ENCODE data around the gene JPH4. TPM values are rescaled to one million over a fixed set of nuclear protein-coding genes. Genes with fewer than 3 reads are reported as not detected.

JPH4 gene
- total RNA-seq, 1 experiment from 2014 or later: 50.1 TPM

DNA sequence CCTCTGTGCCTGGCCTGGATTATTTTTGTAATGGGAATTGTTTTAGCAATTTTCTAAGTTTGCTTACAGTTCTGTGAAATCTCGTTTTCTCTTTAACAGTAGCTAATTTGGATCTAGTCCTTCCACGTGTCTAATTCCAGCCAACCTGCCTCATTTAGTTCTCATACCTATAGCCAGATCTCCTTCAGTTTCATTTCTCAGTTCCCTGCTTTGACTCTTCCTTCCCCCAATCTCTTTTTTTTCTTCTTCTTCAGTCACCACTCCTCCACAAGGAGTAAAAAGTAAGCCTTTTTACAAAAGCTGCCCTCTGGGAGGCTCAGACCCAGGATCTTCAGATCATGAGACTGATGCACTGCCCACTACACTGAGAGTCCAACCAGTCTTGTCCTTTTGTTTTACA is 21.1 kb downstream of the JPH4 start:
- ATAC-seq (no peak), DNase-seq (ENCODE audit: low spot score) (no peak)
- H3K4me3 Mint-ChIP-seq: peak overlapping the region; percentile 86
- no peaks in the 10 kb centered on the region; the same call in 1 of the 2 replicates for H3K27me3 Mint-ChIP-seq (ENCODE audit: low read depth)
- no peaks in the 10 kb centered on the region for H3K9me3 Mint-ChIP-seq
- CTCF ChIA-PET: interaction anchor here (0.6 to 8.7 kb wide), 10 partner anchors 9 to 101 kb away, joined by 3 to 377 read pairs (median 14); no protein-coding TSS in a partner anchor
- H3K27ac Mint-ChIP-seq: peak overlapping the region; percentile 79
- TF ChIP-seq ESRRA (CRISPR knock-in tag; IDR thresholded peaks at IDR 0.05; ENCODE audit: borderline replicate concordance) (no peak), ZBTB21 (CRISPR knock-in tag; IDR thresholded peaks at IDR 0.05; ENCODE audit: borderline replicate concordance) (no peak), TEAD1 (CRISPR knock-in tag; IDR thresholded peaks at IDR 0.05) (no peak), SMAD4 (CRISPR knock-in tag; IDR thresholded peaks at IDR 0.05) (no peak), NR1H2 (CRISPR knock-in tag; IDR thresholded peaks at IDR 0.05) (no peak), GRHL2 (CRISPR knock-in tag; IDR thresholded peaks at IDR 0.05; ENCODE audit: insufficient replicate concordance, severe bottlenecking) (no peak), FOXJ3 (CRISPR knock-in tag; IDR thresholded peaks at IDR 0.05; ENCODE audit: borderline replicate concordance) (no peak)
- TF ChIP-seq, protein P1, sequence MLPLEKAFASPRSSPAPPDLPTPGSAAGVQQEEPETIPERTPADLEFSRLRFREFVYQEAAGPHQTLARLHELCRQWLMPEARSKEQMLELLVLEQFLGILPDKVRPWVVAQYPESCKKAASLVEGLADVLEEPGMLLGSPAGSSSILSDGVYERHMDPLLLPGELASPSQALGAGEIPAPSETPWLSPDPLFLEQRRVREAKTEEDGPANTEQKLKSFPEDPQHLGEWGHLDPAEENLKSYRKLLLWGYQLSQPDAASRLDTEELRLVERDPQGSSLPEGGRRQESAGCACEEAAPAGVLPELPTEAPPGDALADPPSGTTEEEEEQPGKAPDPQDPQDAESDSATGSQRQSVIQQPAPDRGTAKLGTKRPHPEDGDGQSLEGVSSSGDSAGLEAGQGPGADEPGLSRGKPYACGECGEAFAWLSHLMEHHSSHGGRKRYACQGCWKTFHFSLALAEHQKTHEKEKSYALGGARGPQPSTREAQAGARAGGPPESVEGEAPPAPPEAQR (CRISPR knock-in tag; IDR thresholded peaks at IDR 0.05): no peak
- TF ChIP-seq, protein P2, sequence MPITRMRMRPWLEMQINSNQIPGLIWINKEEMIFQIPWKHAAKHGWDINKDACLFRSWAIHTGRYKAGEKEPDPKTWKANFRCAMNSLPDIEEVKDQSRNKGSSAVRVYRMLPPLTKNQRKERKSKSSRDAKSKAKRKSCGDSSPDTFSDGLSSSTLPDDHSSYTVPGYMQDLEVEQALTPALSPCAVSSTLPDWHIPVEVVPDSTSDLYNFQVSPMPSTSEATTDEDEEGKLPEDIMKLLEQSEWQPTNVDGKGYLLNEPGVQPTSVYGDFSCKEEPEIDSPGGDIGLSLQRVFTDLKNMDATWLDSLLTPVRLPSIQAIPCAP (CRISPR knock-in tag; IDR thresholded peaks at IDR 0.05): no peak
- POLR2A ChIA-PET: interaction anchor here (0.8 to 9.0 kb wide), 4 partner anchors 9 to 75 kb away, joined by 3 to 102 read pairs (median 4); no protein-coding TSS in a partner anchor
- peaks cover 48% of the 10 kb centered on the region for H3K4me1 Mint-ChIP-seq
- peaks cover 21% of the 10 kb centered on the region for H3K36me3 Mint-ChIP-seq

DNA sequence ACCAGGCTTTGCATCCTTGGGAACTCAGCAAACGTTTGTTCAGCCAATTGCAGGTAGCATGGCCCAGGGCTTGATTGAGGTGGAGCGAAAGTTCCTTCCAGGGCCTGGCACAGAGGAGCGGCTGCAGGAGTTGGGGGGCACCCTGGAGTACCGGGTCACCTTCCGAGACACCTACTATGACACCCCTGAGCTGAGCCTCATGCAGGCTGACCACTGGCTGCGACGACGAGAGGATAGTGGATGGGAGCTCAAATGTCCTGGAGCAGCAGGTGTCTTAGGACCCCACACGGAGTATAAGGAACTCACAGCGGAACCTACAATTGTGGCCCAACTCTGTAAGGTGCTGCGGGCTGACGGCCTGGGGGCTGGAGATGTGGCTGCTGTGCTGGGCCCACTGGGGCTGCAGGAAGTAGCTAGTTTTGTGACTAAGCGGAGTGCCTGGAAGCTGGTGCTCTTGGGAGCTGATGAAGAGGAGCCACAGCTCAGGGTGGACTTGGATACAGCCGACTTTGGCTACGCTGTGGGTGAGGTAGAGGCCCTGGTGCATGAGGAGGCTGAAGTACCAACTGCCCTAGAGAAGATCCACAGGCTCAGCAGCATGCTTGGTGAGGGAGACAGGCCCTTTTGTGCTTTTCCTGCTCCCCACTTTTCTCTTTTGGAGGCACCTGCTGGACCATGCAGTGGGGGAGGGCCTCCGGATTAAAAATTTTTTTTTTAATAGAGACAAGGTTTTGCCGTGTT is 21.7 kb downstream of the JPH4 start:
- ChIA-PET POLR2A (interaction anchor here (0.8 to 9.0 kb wide), 3 partner anchors 8 to 75 kb away, joined by 3 to 102 read pairs (median 4); no protein-coding TSS in a partner anchor), CTCF (interaction anchor here (0.6 to 8.7 kb wide), 8 partner anchors 10 to 100 kb away, joined by 3 to 377 read pairs (median 23); partner anchors contain the start of gene AP1G2)
- H3K27ac Mint-ChIP-seq: peak overlapping the region; percentile 82
- peaks cover 21% of the 10 kb centered on the region for H3K36me3 Mint-ChIP-seq
- peaks cover 45% of the 10 kb centered on the region for H3K4me1 Mint-ChIP-seq
- ATAC-seq (no peak), DNase-seq (ENCODE audit: low spot score) (no peak)
- peak overlapping the region; percentile 86 for H3K4me3 Mint-ChIP-seq
- TF ChIP-seq, protein P3, sequence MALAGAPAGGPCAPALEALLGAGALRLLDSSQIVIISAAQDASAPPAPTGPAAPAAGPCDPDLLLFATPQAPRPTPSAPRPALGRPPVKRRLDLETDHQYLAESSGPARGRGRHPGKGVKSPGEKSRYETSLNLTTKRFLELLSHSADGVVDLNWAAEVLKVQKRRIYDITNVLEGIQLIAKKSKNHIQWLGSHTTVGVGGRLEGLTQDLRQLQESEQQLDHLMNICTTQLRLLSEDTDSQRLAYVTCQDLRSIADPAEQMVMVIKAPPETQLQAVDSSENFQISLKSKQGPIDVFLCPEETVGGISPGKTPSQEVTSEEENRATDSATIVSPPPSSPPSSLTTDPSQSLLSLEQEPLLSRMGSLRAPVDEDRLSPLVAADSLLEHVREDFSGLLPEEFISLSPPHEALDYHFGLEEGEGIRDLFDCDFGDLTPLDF (CRISPR knock-in tag; IDR thresholded peaks at IDR 0.05): no peak
- TF ChIP-seq IRF2 (CRISPR knock-in tag; IDR thresholded peaks at IDR 0.05; ENCODE audit: borderline replicate concordance, low read depth) (no peak), SOX15 (CRISPR knock-in tag; IDR thresholded peaks at IDR 0.05) (no peak), GRHL2 (CRISPR knock-in tag; IDR thresholded peaks at IDR 0.05; ENCODE audit: insufficient replicate concordance, severe bottlenecking) (no peak), SMAD4 (CRISPR knock-in tag; IDR thresholded peaks at IDR 0.05) (no peak), ZNF219 (CRISPR knock-in tag; IDR thresholded peaks at IDR 0.05; ENCODE audit: borderline replicate concordance) (no peak), RORB (CRISPR knock-in tag; IDR thresholded peaks at IDR 0.05) (no peak), TEAD4 (CRISPR knock-in tag; IDR thresholded peaks at IDR 0.05) (no peak), ZNF232 (CRISPR knock-in tag; IDR thresholded peaks at IDR 0.05) (no peak)
- TF ChIP-seq, protein P4, sequence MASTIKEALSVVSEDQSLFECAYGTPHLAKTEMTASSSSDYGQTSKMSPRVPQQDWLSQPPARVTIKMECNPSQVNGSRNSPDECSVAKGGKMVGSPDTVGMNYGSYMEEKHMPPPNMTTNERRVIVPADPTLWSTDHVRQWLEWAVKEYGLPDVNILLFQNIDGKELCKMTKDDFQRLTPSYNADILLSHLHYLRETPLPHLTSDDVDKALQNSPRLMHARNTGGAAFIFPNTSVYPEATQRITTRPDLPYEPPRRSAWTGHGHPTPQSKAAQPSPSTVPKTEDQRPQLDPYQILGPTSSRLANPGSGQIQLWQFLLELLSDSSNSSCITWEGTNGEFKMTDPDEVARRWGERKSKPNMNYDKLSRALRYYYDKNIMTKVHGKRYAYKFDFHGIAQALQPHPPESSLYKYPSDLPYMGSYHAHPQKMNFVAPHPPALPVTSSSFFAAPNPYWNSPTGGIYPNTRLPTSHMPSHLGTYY (CRISPR knock-in tag; IDR thresholded peaks at IDR 0.05): no peak
- TF ChIP-seq, protein P5, sequence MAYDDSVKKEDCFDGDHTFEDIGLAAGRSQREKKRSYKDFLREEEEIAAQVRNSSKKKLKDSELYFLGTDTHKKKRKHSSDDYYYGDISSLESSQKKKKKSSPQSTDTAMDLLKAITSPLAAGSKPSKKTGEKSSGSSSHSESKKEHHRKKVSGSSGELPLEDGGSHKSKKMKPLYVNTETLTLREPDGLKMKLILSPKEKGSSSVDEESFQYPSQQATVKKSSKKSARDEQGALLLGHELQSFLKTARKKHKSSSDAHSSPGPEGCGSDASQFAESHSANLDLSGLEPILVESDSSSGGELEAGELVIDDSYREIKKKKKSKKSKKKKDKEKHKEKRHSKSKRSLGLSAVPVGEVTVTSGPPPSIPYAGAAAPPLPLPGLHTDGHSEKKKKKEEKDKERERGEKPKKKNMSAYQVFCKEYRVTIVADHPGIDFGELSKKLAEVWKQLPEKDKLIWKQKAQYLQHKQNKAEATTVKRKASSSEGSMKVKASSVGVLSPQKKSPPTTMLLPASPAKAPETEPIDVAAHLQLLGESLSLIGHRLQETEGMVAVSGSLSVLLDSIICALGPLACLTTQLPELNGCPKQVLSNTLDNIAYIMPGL (CRISPR knock-in tag; IDR thresholded peaks at IDR 0.05): no peak
- TF ChIP-seq, protein P6, sequence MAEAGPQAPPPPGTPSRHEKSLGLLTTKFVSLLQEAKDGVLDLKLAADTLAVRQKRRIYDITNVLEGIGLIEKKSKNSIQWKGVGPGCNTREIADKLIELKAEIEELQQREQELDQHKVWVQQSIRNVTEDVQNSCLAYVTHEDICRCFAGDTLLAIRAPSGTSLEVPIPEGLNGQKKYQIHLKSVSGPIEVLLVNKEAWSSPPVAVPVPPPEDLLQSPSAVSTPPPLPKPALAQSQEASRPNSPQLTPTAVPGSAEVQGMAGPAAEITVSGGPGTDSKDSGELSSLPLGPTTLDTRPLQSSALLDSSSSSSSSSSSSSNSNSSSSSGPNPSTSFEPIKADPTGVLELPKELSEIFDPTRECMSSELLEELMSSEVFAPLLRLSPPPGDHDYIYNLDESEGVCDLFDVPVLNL (CRISPR knock-in tag; IDR thresholded peaks at IDR 0.05; ENCODE audit: borderline replicate concordance, low read depth): no peak
- no peaks in the 10 kb centered on the region for H3K9me3 Mint-ChIP-seq
- H3K27me3 Mint-ChIP-seq (ENCODE audit: low read depth): no peaks in the 10 kb centered on the region; the same call in 1 of the 2 replicates

All from WTC11 (cell line).